Measurements from ENCODE around the gene CHIA. TPM values are rescaled to one million over a fixed set of nuclear protein-coding genes. Genes with fewer than 3 reads are reported as not detected.

Gene CHIA
- not detected for polyA plus RNA-seq (2012; ENCODE audit: insufficient read depth, insufficient read length, low read depth)

DNA sequence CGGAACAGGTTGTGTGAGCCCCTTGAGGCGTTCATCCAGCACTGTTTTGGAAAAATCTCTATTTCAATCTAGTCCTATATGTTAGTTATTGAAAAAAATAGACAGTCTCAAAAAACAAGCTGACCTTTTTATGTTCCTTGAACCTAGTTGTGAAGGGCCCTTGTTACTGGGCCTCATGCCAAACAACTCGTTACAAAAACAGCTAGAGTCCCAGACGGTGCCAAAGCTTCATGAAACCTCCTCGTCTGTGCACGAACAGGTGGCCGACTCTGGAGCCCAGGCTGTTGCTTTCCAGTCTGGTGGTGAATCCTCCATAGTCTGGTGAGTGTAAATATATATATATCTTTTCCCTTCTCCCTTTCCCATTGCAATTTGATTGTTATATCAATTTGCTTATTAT, at the start of gene CHIA:
CHIA (plus strand) TSS at position 222 of the 400 bp plus-strand sequence. CDS start 19,617 bp downstream, outside the sequence.
- Histone ChIP-seq H3K4me3 (ENCODE audit: low read depth, low read length) (no peak within 1 kb of the TSS), H3K4me1 (no peaks in the 10 kb centered on the region), H3K27me3 (peaks cover 11% of the 10 kb centered on the region), H3K9me3 (no peaks in the 10 kb centered on the region), H3K36me3 (no peaks in the 10 kb centered on the region)
- TF ChIP-seq, protein P1, sequence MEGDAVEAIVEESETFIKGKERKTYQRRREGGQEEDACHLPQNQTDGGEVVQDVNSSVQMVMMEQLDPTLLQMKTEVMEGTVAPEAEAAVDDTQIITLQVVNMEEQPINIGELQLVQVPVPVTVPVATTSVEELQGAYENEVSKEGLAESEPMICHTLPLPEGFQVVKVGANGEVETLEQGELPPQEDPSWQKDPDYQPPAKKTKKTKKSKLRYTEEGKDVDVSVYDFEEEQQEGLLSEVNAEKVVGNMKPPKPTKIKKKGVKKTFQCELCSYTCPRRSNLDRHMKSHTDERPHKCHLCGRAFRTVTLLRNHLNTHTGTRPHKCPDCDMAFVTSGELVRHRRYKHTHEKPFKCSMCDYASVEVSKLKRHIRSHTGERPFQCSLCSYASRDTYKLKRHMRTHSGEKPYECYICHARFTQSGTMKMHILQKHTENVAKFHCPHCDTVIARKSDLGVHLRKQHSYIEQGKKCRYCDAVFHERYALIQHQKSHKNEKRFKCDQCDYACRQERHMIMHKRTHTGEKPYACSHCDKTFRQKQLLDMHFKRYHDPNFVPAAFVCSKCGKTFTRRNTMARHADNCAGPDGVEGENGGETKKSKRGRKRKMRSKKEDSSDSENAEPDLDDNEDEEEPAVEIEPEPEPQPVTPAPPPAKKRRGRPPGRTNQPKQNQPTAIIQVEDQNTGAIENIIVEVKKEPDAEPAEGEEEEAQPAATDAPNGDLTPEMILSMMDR (IDR thresholded peaks at IDR 0.05; ENCODE audit: low read depth, low read length) = no peak
- DNase-seq = no peak

DNA sequence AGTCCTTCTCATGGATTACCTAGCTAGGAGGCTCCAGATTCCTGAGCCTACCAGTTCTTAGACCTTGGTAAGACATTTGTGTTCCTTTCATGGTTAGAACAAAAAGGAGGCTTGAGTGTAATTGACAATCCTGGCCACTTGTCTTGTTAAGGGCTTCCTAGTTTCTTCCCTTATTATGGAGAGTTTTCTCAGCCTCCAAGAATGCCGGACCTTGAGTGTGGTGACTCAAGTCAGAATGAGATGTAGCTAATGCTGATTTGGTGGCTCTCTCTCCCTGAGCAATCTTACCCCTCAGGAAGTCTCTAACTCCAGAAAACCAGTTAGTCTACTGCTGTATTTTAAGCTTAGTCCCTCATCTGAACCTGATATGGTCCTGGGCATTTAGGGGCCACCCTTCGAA, 48.9 kb upstream of the CHIA start:
- H3K27me3 ChIP-seq = no peaks in the 10 kb centered on the region
- no peak overlapping the region for H3K4me3 ChIP-seq (ENCODE audit: low read depth, low read length)
- H3K36me3 ChIP-seq = no peaks in the 10 kb centered on the region
- no peaks in the 10 kb centered on the region for H3K4me1 ChIP-seq
- TF ChIP-seq, protein P1 (IDR thresholded peaks at IDR 0.05; ENCODE audit: low read depth, low read length) = no peak
- DNase-seq = no peak
- no peaks in the 10 kb centered on the region for H3K9me3 ChIP-seq

DNA sequence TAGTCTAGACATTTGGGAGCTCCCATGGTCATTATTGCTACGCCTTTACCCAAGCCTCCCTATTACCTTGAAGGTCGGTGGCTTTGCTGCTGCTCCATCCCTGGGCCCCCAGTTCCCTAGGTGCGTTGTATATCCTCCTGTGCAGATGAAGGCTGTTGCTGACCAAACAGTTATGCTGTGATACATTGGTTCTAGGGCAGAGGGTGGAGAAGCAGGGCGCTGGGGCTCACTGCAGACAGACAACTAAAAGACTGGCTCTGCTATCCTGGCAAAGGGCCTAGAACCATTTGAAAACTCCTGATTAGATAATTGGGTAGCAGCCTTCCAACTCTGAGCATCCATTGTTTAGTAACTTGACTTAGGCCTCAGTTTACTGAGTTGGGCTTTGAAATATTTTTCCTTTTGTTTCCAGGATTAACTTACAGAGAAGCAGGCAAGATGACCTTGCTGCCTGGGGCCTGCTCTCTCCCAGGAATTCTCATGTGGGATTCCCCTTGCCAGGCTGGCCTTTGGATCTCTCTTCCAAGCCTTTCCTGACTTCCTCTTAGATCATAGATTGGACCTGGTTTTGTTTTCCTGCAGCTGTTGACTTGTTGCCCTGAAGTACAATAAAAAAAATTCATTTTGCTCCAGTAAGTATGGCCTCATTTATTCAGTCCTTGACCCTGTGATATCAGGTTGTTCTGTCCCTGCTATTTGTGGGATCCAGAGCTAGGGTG, 47.7 kb upstream of the CHIA start:
- Histone ChIP-seq H3K4me1 (no peaks in the 10 kb centered on the region), H3K4me3 (ENCODE audit: low read depth, low read length) (no peak overlapping the region), H3K36me3 (no peaks in the 10 kb centered on the region), H3K27me3 (no peaks in the 10 kb centered on the region), H3K9me3 (no peaks in the 10 kb centered on the region)
- TF ChIP-seq, protein P1 (IDR thresholded peaks at IDR 0.05; ENCODE audit: low read depth, low read length) = no peak
- no peak for DNase-seq

DNA sequence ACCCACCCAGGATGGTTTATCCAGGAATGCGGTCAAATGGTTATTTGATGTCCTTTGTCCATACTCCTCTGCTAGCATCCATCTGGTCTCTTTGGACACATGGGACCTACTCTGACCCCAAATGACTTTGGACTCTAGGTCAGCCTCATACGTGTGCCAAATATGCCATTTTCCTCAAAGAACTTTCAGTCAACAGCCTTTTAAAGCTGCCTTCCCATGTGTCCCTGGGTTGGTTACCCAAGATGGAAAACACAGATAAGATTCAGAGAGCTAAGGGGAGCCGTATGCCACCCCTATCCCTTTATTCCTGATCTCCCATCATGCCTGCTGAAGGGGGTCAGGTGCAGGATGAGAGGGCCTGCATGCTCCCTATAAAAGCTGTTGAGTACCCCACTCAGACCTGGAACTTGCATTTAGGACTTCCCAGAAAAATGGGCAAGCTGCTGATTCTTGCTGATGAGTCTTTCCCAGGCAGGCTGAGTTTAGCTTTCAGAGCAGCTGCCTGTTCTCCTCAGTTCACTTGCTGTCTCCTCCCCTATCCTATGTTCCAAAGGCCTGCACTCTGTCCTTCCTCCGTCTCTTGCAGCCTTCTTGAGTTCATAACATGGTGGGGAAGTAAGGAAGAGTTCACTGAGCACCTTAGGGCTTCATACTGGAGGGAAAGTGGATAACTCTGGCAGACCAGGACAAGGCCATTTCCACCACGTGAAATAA, 43.4 kb upstream of the CHIA start:
- no peak overlapping the region for H3K4me3 ChIP-seq (ENCODE audit: low read depth, low read length)
- TF ChIP-seq, protein P1 (IDR thresholded peaks at IDR 0.05; ENCODE audit: low read depth, low read length) = no peak
- no peaks in the 10 kb centered on the region for H3K36me3 ChIP-seq
- H3K27me3 ChIP-seq = peaks cover 8% of the 10 kb centered on the region; the same call in 1 of the 2 replicates
- H3K4me1 ChIP-seq = no peaks in the 10 kb centered on the region
- no peaks in the 10 kb centered on the region for H3K9me3 ChIP-seq
- no peak for DNase-seq

DNA sequence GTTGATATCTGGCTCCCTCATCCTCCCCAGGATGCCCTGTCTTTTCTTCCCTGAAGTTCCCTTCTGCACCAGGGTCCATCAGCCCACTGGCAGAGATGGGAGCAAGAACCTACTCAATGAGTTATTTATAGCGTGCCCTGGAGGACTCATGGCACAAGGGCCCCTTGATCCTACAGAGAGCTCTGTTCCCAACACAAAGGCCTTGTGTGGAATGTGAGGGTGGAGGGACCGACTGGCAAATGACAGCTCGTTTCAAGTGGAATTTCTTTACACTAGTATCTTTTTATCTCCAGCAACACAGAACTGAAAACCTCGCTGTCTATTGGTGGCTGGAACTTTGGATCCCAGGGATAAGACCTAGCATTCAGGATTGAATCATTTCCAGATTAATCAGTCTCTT, 40.7 kb upstream of the CHIA start:
- no peaks in the 10 kb centered on the region for H3K9me3 ChIP-seq
- TF ChIP-seq, protein P1 (IDR thresholded peaks at IDR 0.05; ENCODE audit: low read depth, low read length) = no peak

DNA sequence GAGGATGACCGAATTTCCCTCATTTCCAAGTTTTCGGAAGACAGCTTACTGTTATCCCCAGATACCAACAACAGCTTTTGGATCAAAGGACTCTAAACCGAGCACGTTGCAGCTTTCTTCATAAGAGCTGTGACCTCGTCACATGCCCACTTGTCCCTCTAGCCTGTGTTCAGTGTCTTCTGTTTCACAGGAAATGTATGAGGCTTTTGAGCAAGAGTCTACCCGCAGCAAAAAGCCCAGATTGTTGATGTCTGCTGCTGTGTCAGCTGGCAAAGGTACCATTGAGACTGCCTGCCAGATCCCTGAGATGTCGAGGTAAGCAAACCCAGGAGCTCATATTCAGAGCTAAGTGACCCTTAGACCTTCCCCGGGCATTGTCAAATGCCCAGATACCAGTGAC, 39.1 kb upstream of the CHIA start:
- Histone ChIP-seq H3K4me1 (no peaks in the 10 kb centered on the region), H3K36me3 (no peaks in the 10 kb centered on the region), H3K9me3 (no peaks in the 10 kb centered on the region), H3K27me3 (peaks cover 8% of the 10 kb centered on the region; the same call in 1 of the 2 replicates), H3K4me3 (ENCODE audit: low read depth, low read length) (no peak overlapping the region)
- no peak for DNase-seq
- TF ChIP-seq, protein P1 (IDR thresholded peaks at IDR 0.05; ENCODE audit: low read depth, low read length) = no peak

More for the DNA sequence above, 40.7 kb upstream of the CHIA start:
- no peak for DNase-seq
- no peaks in the 10 kb centered on the region for H3K4me1 ChIP-seq
- H3K27me3 ChIP-seq = peaks cover 8% of the 10 kb centered on the region; the same call in 1 of the 2 replicates
- H3K36me3 ChIP-seq = no peaks in the 10 kb centered on the region
- H3K4me3 ChIP-seq (ENCODE audit: low read depth, low read length) = no peak overlapping the region
